HepG2 (cell line): ENCODE results near the gene SORBS2. TPM values are rescaled to one million over a fixed set of nuclear protein-coding genes. Genes with fewer than 3 reads are reported as not detected.

ENCODE experiments used
- BRD4 ChIP-seq: sonication (generic); formaldehyde crosslinking; IDR thresholded peaks from 2 replicates; pipeline ENCODE4 v1.4.0; 2020; ENCODE audit warnings: missing genetic modification reagents
- CEBPG ChIP-seq: IDR thresholded peaks from 2 replicates; pipeline ENCODE4 v1.6.1; 2016
- CREB1 ChIP-seq, 2 experiments: fragments of 450-650 bp in 1 of 2; IDR thresholded peaks; 2 replicates each; pipeline ENCODE4 v1.6.1; 2016 to 2017; ENCODE audit warnings: control low read depth in 1 of 2, mild to moderate bottlenecking in 1 of 2, missing compliant biosample characterization in 1 of 2, missing genetic modification characterization in 1 of 2
- EHMT2 ChIP-seq: fragments of 200-600 bp; sonication (generic); IDR thresholded peaks from 2 replicates; pipeline ENCODE4 v1.7.0; 2017; ENCODE audit warnings: antibody characterized with exemption, low read depth, low read length, borderline replicate concordance
- FIP1L1 ChIP-seq: fragments of 200-400 bp; formaldehyde crosslinking; IDR thresholded peaks from 2 replicates; pipeline ENCODE4 v1.6.1; 2018; ENCODE audit warnings: low read depth, mild to moderate bottlenecking, low read length, moderate library complexity, borderline replicate concordance; ENCODE audit not compliant: insufficient read depth
- FOSL1 ChIP-seq: sonication (generic); formaldehyde crosslinking; IDR thresholded peaks from 2 replicates; pipeline ENCODE4 v1.9.0; 2021; ENCODE audit warnings: missing genetic modification reagents, borderline replicate concordance
- FOXA1 ChIP-seq, 2 experiments: fragments of 450-650 bp in 1 of 2; sonication (generic) in 1 of 2; formaldehyde crosslinking in 1 of 2; IDR thresholded peaks; 2 replicates each; pipeline versions ENCODE4 v1.4.0 to v1.6.1; 2016 to 2020; ENCODE audit warnings: missing genetic modification reagents in 1 of 2
- GATA4 ChIP-seq: sonication (generic); IDR thresholded peaks from 2 replicates; pipeline ENCODE4 v1.6.1; 2016; ENCODE audit warnings: antibody characterized with exemption, low read depth, borderline replicate concordance
- HOMEZ ChIP-seq: IDR thresholded peaks from 2 replicates; pipeline ENCODE4 v1.6.1; 2016; ENCODE audit warnings: low read depth
- KLF13 ChIP-seq: sonication (generic); formaldehyde crosslinking; IDR thresholded peaks from 2 replicates; pipeline ENCODE4 v1.4.0; 2020; ENCODE audit warnings: mild to moderate bottlenecking, missing genetic modification reagents
- KMT2A ChIP-seq: sonication (generic); formaldehyde crosslinking; IDR thresholded peaks from 2 replicates; pipeline ENCODE4 v1.4.0; 2020; ENCODE audit warnings: missing genetic modification reagents
- MED13 ChIP-seq: sonication (generic); formaldehyde crosslinking; IDR thresholded peaks from 2 replicates; pipeline ENCODE4 v1.5.0; 2020; ENCODE audit warnings: missing genetic modification reagents
- NFE2L2 ChIP-seq: fragments of 150-350 bp; IDR thresholded peaks from 2 replicates; pipeline ENCODE4 v1.6.1; 2014; ENCODE audit warnings: low read length
- RBFOX2 ChIP-seq: fragments of 200-400 bp; formaldehyde crosslinking; IDR thresholded peaks from 2 replicates; pipeline ENCODE4 v1.6.1; 2017; ENCODE audit warnings: low read depth, mild to moderate bottlenecking, low read length
- RBM39 ChIP-seq: fragments of 200-400 bp; formaldehyde crosslinking; IDR thresholded peaks from one replicate; pipeline ENCODE4 v1.6.1; 2018; ENCODE audit warnings: antibody characterized with exemption, mild to moderate bottlenecking, low read depth, low read length; ENCODE audit not compliant: poor library complexity, severe bottlenecking
- SAP130 ChIP-seq: IDR thresholded peaks from 2 replicates; pipeline ENCODE4 v1.6.1; 2016; ENCODE audit warnings: low read depth
- TBX3 ChIP-seq: fragments of 450-650 bp; IDR thresholded peaks from 2 replicates; pipeline ENCODE4 v1.6.1; 2017; ENCODE audit warnings: antibody characterized with exemption, mild to moderate bottlenecking, inconsistent platforms, borderline replicate concordance
- ZFX ChIP-seq: sonication (generic); formaldehyde crosslinking; IDR thresholded peaks from 2 replicates; pipeline ENCODE4 v1.4.0; 2020; ENCODE audit warnings: mild to moderate bottlenecking, low read depth, missing genetic modification reagents, moderate library complexity
- ZMYM4 ChIP-seq: sonication (generic); formaldehyde crosslinking; IDR thresholded peaks from 2 replicates; pipeline ENCODE4 v1.8.1; 2023; ENCODE audit warnings: mild to moderate bottlenecking, missing genetic modification reagents
- ZNF547 ChIP-seq: sonication (generic); formaldehyde crosslinking; IDR thresholded peaks from 2 replicates; pipeline ENCODE4 v1.5.1; 2020; ENCODE audit warnings: mild to moderate bottlenecking, missing genetic modification reagents
- ZNF609 ChIP-seq: sonication (generic); formaldehyde crosslinking; IDR thresholded peaks from 2 replicates; pipeline ENCODE4 v1.4.0; 2020; ENCODE audit warnings: mild to moderate bottlenecking, missing genetic modification reagents, borderline replicate concordance
- ZNF788 ChIP-seq: sonication (generic); formaldehyde crosslinking; IDR thresholded peaks from 2 replicates; pipeline ENCODE4 v1.5.0; 2020; ENCODE audit warnings: mild to moderate bottlenecking, missing genetic modification reagents, borderline replicate concordance
- polyA plus RNA-seq, 8 experiments: library from polyadenylated mRNA; depleted of rRNA in 3 of 8; stranded (reverse) in 7 of 8; unstranded in 1 of 8; fragments of >200 nt; fragmentation: Illumina TruSeq in 4 of 8; extraction: Trizol in 4 of 8; gene quantifications; 2 replicates each; pipeline versions ENCODE4 v1.2.1 to v1.2.3, GENCODE V29; 2011 to 2016; ENCODE audit warnings: low read depth in 4 of 8, missing spikeins in 1 of 8, mixed read lengths in 1 of 8; ENCODE audit not compliant: insufficient read depth in 1 of 8
- total RNA-seq, 5 experiments: library from RNA; depleted of rRNA; stranded (reverse); fragments of >200 nt; fragmentation: Illumina TruSeq; extraction: Trizol; gene quantifications; 2 replicates each; pipeline ENCODE4 v1.2.3, GENCODE V29; 2016; ENCODE audit warnings: low read depth in 1 of 5

The SORBS2 gene
- total and polyA plus RNA-seq, 2 of the 13 experiments (the other 11 are each of a cell fraction or from before 2014, with no cell fraction given): 25.0 to 80.5 TPM

- TF ChIP-seq RBM39 (no peak), ZNF547 (CRISPR knock-in tag) (no peak), KMT2A (CRISPR knock-in tag) (no peak), KLF13 (CRISPR knock-in tag) (no peak), CREB1 (IDR thresholded peaks at IDR 0.05) (no peak), CREB1 (CRISPR knock-in tag; IDR thresholded peaks at IDR 0.05) (0 out of 2 replicates have a peak, but pooled peaks have one; percentile 25), RBFOX2 (peak; percentile 39; the same call in 1 of the 2 replicates), FIP1L1 (no peak), CEBPG (CRISPR knock-in tag) (peak; percentile 58; the same call in 1 of the 2 replicates), ZNF788 (CRISPR knock-in tag) (no peak), EHMT2 (peak; percentile 87; the same call in 1 of the 2 replicates), BRD4 (CRISPR knock-in tag) (peak; percentile 64; the same call in 1 of the 2 replicates), FOXA1 (IDR thresholded peaks at IDR 0.05) (no peak), FOXA1 (CRISPR knock-in tag; IDR thresholded peaks at IDR 0.05) (peak; percentile 64), TBX3 (no peak), HOMEZ (no peak), GATA4 (no peak), MED13 (CRISPR knock-in tag) (peak; percentile 51; the same call in 1 of the 2 replicates), SAP130 (peak; percentile 51), ZNF609 (no peak), NFE2L2 (no peak), FOSL1 (no peak), ZMYM4 (peak; percentile 44; the same call in 1 of the 2 replicates), ZFX (peak; percentile 38)
Measured at GRCh38 chr4:185567381-185568376, 244.3 kb downstream of the SORBS2 start (continued).
